Hematopoietic multipotent progenitor cell (in vitro differentiated cells): ENCODE results near the gene FGD4. TPM values are rescaled to one million over a fixed set of nuclear protein-coding genes. Genes with fewer than 3 reads are reported as not detected.
A peak's percentile ranks its signal among the peaks of the same experiment; 100 is the strongest.

Source experiments
- DNase-seq, 3 donors: peaks; one replicate each; pipeline ENCODE4 v3.0.0-alpha.2; 2011 to 2015; ENCODE audit warnings: low read depth in 2 of 3, low spot score in 2 of 3
- total RNA-seq: library from RNA; depleted of rRNA; stranded (reverse); fragments of >200 nt; gene quantifications from one replicate; pipeline ENCODE4 v1.2.3, GENCODE V29; 2012

FGD4 gene
- total RNA-seq, 1 donor, result 3.2 TPM

GRCh38 chr12:32596030-32596429 is 196.7 kb downstream of the FGD4 start:
- no peak for DNase-seq

GRCh38 chr12:32598688-32599087 is 199.3 kb downstream of the FGD4 start:
- no peak for DNase-seq

- DNase-seq, result no peak
Measured at GRCh38 chr12:32600681-32601080, 201.3 kb downstream of the FGD4 start.

- DNase-seq, result no peak
Measured at GRCh38 chr12:32603071-32603470, 203.7 kb downstream of the FGD4 start.

- DNase-seq, result no peak
Measured at GRCh38 chr12:32603858-32604257, 204.5 kb downstream of the FGD4 start.

GRCh38 chr12:32604565-32604964 is 205.2 kb downstream of the FGD4 start:
- no peak for DNase-seq

GRCh38 chr12:32605326-32606095 is 206.2 kb downstream of the FGD4 start:
- DNase-seq, result no peak

GRCh38 chr12:32606443-32606842 is 207.1 kb downstream of the FGD4 start:
- DNase-seq, result no peak

GRCh38 chr12:32609966-32610365 is 210.6 kb downstream of the FGD4 start:
- no peak for DNase-seq

- no peak for DNase-seq
Measured at GRCh38 chr12:32611986-32612385, 212.6 kb downstream of the FGD4 start.

GRCh38 chr12:32612658-32613614 is 213.6 kb downstream of the FGD4 start:
- DNase-seq, result no peak

- no peak for DNase-seq
Measured at GRCh38 chr12:32615441-32615840, 216.1 kb downstream of the FGD4 start.

GRCh38 chr12:32617534-32617933 is 218.2 kb downstream of the FGD4 start:
- DNase-seq, result no peak

GRCh38 chr12:32618115-32618514 is 218.8 kb downstream of the FGD4 start:
- no peak for DNase-seq

GRCh38 chr12:32627976-32628375 is 228.6 kb downstream of the FGD4 start:
- DNase-seq, result no peak

GRCh38 chr12:32641287-32641901 is 242.0 kb downstream of the FGD4 start:
- DNase-seq, result no peak

GRCh38 chr12:32644431-32644830 is 245.1 kb downstream of the FGD4 start:
- peak in 2 of 3 donors; percentile 18 to 56 for DNase-seq

- DNase-seq, result no peak
Measured at GRCh38 chr12:32647275-32647674, 247.9 kb downstream of the FGD4 start.

- no peak for DNase-seq
Measured at GRCh38 chr12:32650508-32650907, 251.2 kb downstream of the FGD4 start.

- no peak for DNase-seq
Measured at GRCh38 chr12:32651151-32651955, 252.0 kb downstream of the FGD4 start.

- no peak for DNase-seq
Measured at GRCh38 chr12:32651956-32652210, 252.5 kb downstream of the FGD4 start.
